Cerebellar cortex (tissue), 1 donor: ENCODE data around the gene GANAB.
"Not testable (repeated sequence)": the region's sequence is repeated elsewhere in the genome, so short reads cannot be mapped to it uniquely, and the experiment has no call there.

Experiments
- DNase-seq: peaks from one replicate; pipeline ENCODE4 v3.0.0-alpha.2; 2015; ENCODE audit warnings: low spot score

Gene GANAB

DNA sequence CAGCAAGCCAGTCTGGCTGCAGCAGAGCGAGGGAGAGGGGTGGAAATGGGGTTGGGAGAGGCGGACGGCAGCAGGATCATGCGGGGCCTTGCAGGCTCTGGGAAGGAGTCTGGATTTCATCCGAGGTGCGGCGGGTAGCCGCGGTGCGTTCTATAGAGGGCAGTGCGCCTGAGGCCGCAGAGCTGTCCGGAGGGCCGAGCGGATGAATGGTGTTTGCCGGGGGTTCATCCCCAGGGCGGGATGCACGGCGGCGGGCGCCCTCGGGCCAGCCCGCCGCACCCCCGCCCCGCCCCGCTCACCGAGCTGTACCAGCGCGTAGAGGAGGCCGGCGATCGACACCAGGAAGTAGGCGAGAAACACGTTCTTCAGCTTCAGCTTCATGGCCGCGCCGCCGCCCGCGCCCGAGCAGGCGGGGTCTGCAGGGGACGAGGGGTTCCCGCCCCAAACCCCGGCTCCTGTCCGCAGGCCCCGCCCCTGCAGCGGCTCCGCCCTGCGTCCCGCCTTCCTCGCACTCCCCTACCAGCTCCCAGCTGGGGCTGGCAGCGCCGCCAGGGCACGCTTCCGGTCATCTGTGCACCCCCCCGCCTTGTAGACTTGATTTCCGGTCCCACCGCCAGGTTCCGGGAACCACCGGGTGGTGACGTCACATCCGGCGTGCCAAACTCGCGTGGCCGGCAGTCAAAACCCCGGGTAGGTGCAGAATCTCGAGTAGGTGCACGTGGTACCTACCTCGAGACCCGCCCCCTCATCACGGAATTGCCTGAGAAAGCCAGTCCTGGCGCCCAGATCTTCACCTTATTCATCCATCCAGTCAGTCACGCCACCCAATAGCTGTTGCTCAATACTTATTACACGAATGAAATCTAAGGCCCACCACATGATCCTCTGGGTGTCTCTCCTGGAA lies 24.6 kb downstream of the GANAB start, which contains the start of gene B3GAT3:
Gene B3GAT3 (minus strand): TSS at position 420 of the 904 bp plus-strand sequence. CDS start 39 bp downstream, at position 381.
- DNase-seq: peak; percentile 98

DNA sequence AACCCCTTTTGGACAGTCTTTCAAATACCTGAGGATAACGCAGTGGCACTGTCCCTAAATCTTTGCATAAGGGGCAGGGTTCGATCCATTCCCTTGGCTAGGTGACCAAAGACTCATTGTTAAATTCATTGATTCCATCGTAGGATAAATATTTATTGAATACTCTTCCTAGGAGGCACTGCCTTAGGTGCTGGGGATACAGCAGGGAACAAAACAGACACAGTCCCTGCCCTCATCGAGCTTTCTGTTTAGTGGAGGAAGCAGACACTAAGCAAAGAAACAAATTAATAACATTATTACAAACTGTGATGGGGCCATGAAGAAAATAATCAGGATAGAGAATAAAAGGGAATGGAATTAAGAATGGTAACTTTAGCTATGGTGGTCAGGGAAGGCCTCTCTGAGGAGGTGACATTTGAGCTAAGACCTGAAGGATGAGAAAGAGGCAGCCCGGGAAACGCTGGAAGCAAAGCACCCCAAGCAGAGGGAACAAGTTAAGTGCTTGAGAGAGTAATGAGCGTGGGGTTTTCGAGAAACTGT lies 25.3 kb downstream of the GANAB start:
- DNase-seq: no peak

GRCh38 chr11:62616957-62617356 lies 29.5 kb downstream of the GANAB start:
- DNase-seq: not testable (repeated sequence)

- no peak for DNase-seq
Observed at GRCh38 chr11:62615521-62615920, 30.9 kb downstream of the GANAB start.

GRCh38 chr11:62614275-62614674 lies 32.1 kb downstream of the GANAB start:
- no peak for DNase-seq

DNA sequence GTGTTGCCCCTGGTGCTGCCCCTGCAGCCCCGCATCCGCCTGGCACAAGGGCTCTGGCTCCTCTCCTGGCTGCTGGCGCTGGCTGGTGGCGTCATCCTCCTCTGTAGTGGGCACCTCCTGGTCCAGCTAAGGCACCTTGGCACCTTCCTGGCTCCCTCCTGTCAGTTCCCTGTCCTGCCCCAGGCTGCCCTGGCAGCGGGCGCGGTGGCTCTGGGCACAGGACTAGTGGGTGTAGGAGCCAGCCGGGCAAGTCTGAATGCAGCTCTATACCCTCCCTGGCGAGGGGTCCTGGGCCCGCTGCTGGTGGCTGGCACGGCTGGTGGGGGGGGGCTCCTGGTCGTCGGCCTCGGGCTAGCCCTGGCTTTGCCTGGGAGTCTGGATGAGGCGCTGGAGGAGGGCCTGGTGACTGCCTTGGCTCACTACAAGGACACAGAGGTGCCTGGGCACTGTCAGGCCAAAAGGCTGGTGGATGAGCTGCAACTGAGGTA lies 33.1 kb downstream of the GANAB start:
- DNase-seq: peak; percentile 65

DNA sequence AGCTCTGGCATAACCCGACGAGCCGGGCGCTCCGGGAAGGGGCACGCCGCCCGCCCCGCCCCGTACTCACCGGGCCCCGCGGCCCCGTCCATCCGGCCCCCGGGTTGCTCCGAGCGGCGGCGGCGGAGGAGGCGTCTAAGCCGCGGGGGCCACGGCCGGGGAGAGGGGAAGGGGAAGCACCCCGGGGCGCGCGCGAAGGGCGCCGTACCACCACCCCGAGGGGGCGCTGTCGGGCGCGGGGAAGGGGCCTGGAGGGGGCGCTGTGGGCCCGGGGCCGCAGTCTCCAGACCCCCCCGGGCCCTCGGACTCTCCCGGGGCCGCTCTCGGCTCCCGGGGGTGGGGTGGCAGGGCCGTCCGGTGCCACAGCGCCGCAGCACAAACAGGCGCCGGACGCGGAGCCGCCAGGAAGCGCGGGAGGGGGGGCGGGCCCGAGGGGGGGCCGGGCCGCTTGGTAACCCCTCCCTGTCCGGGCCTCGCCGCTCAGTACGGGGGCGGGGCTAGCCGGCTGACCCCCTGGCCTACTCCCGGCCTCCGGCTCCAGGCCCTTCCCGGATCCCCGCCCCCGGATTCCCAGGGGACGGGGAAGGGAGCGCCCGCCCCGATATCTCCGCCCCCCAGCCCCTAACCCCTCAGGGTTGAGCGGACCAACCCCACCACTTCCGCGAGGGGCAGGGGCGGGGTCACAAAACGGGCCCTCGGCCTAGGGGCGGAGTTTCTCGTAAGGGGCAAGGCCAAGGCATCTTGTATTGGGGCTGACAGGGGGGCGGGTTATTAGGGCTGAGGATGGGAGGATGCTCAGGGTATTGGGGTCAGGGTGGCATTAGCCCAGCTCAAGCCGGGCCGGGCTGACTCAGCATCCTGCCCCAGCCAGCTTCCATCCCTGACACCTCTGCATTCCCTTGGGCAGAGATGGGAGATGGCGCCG lies 33.8 kb downstream of the GANAB start, which contains the start of the genes EML3 and ROM1:
Gene EML3 (minus strand): TSS at position 410 of the 925 bp plus-strand sequence. CDS start 318 bp downstream, at position 92.
Gene ROM1 (plus strand): TSS at position 892 of the 925 bp plus-strand sequence. CDS start 25 bp downstream, at position 917.
- DNase-seq: peak; percentile 84

GRCh38 chr11:62611705-62612365 lies 34.6 kb downstream of the GANAB start:
- peak; percentile 58 for DNase-seq

DNA sequence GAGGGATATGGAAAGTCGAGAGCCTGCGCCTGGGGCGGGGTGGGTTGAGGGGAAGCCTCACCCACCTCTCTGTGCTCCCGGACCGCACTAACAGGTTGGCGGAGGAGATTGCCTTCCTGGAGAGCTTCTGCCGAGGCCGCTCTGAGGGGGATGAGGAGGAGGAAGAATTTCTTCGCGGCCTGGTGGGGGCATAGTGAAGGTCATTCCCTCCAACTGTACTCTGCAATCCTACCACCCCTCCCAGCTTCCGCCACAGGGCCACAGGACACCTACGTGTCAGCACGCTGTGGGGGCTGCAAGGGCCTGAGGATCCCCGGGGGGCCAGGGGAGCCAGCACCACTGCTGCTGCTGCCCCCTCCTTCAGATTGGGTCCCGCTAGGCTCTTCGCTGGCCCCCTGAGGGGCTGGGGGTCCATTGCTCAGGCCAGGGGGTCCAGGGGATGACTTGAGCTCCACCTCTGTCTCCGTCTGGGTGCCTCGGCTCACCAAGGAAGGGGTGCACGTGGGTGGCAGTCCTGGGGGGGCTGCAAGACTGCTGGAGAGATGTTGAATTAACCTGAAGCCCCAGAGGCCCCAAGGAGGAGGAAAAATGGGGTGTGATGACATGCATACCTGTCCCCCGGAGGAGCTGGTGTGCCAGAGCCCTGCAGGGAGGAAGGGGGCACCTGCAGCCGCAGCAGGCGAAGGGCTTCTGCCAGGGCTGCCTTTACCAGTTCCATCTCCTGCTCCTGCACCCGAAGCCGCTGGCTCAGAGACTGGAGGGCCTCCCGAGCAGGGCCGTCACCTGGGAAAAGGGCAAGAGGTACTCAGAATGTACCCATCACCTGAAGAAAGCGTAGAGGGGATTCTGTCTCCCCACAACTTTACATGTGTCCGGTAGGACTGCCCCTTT lies 35.4 kb downstream of the GANAB start:
- no peak for DNase-seq

DNA sequence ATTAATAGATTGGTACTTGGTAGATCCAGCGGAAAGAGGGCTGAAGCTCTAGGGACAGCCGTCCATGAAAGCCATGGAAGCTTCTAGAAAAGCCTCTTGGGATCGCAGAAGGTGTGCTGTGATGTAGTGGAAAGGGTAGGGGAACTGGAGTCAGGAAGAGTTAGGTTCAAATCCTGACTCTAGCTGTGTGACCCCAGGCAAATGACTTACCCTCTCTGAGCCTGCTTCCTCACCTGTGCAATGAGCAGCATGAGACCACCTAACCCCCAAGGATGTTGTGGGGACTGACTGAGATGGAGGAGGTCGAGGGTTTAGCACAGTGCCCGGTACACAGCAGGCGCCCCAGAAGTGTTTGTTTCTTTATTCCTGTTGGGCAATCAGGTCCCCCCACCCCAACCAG lies 36.0 kb downstream of the GANAB start:
- DNase-seq: no peak

DNA sequence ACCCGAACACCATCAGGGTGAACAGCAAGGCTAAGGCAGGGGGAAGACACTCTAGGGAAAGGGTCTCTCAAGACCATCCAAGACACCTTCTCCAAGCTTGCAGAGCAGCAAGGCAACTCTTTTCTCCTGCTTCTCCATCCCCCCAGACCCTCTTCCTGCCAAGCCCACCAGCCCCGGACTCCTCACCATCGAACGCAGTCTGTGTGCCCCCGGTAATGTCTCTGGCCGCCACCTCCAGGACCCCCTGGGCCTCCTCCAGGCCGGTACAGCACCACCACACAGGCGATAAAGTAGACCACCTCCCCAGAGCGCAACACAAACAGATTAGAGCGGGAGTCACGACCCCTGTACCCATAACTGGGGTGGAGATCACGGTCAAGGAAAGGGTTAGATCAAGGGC lies 37.6 kb downstream of the GANAB start:
- no peak for DNase-seq

DNA sequence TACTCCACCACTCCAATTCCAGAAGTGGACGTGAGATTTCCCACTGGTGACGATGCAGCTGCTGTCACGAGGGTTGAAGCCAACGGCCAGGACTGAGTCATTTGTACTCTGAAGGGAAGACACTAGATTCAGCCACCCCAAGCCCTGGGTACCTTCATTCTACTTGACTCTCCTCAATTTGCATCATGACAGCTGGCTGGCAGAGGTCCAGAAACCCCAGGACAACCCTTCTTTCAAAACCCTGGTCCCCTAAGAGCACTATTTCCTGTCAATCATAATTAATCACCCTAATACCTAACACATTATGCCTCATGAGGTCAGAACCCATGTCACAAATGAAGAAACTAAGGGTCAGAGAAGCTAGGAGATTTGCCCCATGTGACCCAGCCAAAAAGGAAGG lies 38.7 kb downstream of the GANAB start:
- no peak for DNase-seq

- DNase-seq: no peak
Observed at GRCh38 chr11:62605902-62606301, 40.5 kb downstream of the GANAB start.

DNA sequence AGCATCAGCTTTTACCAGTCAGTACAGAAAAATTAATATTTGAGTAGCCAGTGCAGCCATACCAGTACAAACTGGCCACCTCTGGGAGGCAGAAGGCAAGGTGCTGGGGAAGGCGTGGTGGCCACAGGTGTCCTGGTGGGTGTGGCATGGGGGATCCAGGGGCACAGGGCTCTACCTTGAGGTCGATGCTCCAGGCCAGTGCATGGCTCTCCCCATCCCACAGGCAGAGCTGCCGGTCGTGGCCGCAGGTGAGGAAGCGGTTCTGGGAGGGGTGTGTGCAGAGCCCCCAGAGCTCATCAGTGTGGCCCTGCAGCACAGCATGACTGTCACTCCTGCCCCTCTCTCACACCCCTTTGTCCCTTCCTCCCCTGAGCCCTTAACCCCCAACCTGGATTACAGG lies 40.9 kb downstream of the GANAB start:
- DNase-seq: no peak

- peak; percentile 30 for DNase-seq
Observed at GRCh38 chr11:62604460-62605120, 41.8 kb downstream of the GANAB start.

DNA sequence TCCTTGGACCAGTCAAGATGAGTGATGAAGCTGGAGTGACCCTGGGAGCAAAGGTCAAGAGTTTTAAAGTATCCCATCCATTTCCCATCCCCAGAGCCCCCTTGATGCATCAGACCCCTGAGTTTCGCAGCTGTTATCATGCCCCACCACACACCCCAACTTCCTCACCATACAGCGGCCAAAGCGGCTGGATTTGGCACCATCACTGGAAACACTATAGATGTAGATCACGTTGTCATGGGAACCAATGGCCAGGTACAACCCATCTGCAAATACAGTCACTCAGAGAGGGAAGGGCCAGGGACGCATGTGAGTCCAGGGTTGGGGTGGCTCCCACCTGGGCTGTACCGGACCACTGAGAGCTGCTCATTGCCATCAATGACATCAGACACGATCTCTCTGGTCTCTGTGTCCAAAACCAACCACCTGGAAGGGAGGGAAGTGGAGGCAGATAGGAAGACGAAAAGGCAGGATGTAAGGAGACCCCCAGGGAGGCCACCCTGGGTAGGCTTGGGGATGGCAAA lies 42.6 kb downstream of the GANAB start:
- DNase-seq: no peak

DNA sequence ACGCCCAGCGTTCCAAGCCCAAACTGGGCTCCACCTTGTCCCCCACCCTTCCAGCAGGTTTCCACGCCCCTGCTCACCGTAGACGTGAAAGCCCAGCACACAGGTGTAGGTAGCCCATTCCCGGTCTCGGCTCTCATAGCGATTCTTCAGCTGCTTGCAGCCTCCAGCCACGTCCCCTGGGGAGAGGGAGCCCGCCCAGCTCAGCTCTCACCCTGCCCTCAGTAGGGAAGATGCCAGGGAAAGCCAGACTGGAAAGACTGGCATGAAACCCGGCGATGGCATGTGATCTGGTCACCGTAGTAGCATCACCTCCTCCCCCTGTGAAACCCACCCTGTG lies 43.4 kb downstream of the GANAB start:
- no peak for DNase-seq

GRCh38 chr11:62602141-62603071 lies 44.0 kb downstream of the GANAB start:
- DNase-seq: peak; percentile 41
